GF-D8 (cell line): Measurements from ENCODE around the gene CASP10.

Experiments used
- DNase-seq: peaks from one replicate; lab custom pipeline; 2025; lab: John Stamatoyannopoulos, UW

Gene CASP10

DNA sequence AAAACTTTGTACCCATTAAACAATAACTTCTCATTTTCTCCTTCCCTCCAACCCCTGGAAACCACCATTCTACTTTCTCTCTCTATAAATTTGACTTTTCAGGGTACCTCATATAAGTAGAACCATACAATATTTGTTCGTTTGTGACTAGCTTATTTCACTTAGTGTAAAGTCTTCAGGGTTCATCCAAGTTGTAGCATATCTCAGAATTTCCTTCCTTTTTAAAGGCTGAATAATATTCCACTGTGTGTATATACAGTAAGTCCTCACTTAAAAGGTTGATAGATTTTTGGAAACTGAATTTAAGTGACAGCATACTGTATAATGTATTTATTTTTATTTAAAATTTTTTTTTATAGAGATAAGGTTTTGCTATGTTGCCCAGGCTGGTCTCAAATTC is 13.9 kb downstream of the CASP10 start:
- DNase-seq = no peak

DNA sequence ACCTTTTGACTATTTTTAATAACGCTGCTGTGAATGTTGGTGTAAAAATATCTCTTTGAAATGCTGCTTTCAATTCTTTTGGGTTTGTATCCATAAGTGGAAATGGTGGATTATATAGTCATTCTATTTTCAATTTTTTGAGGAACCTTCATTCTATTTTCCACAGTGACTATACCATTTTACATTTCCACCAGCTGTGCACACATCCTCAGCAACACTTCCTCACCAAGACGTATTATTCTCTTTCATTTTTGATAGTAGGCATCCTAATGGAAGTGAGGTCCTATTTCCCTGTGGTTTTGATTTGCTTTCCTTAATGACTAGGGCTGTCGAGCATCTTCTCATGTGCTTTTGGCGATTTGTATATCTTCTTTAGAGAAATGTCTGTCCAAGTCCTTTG is 14.8 kb downstream of the CASP10 start:
- no peak for DNase-seq

- DNase-seq = no peak
These were observed 16.9 kb downstream of the CASP10 start for GRCh38 chr2:201199847-201200246.

DNA sequence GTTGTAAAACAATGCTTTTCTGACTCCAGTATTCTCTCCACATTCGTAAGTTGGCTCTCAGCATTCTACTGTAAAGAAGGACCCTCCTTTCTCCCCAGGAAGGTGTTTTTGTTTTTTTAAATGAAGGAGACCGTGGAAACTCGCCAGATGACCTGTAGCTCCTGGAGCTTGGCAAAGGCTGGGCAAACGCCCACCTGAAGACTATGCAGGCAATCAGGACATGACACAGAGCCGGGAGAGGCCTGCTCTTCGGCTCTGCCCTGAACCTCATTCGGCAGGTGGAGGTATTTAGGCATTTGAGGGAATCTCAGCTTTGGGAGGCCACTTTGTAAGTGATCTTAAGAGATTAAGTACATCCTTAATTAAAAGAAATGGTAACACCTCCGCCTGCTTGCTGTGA is 17.4 kb downstream of the CASP10 start:
- DNase-seq = no peak

DNA sequence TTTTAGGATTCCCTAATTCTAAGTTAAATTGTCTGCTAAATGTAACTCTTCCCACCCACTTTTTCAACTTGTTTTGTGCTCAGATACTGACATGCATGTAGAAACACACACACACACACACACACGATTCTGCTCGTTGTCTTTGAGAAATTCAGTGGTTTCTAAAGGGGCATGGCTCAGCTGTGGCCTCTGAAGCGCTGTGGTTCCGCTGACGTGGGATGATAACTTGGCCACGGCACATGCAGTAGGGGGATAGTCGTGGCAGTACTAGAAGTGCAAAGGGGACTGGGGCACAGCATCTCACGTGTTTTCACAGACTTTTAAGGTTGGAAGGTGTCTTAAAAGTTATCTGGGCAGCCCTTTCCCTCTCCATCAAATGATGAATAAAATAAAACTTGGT is 18.4 kb downstream of the CASP10 start:
- DNase-seq = no peak

GRCh38 chr2:201203916-201204654 is 21.1 kb downstream of the CASP10 start:
- DNase-seq = no peak

DNA sequence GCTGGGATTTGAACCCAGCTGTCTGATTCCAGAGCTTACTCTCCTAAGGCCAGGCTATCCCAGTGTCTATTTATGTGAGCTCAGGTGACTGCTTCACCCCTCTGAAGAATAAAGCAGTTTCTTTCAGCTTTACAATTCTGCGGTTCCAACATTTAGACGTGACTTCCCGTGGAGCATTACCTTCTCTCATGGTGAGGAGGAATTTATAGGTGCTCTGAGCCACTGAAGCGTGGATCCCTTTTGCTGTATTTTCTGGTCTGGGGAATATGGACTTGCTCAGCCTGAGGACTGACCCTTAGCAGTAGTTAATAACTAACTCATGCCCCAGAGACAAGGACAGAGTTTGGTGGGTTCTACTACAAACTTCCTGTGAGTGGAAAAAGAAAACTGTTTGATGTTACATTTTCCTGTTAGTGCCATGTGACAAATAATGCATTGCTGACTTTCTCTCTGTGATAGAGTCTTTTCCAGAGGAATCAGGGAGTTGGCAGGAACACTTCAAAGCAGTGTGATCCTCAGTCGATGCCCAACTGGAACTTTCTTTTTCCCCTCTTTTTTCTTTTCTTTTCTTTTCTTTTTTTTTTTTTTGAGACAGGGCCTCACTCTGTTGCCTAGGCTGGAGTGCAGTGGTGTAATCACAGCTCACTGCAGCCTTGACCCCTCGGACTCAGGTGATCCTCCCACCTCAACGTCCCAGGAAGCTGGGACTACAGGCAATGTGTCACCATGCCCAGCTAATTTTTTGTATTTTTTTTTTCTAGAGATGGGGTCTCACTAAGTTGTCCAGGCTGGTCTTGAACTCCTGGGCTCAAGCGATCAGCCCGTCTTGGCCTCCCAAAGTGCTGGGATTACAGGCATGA is 21.9 kb downstream of the CASP10 start:
- no peak for DNase-seq

DNA sequence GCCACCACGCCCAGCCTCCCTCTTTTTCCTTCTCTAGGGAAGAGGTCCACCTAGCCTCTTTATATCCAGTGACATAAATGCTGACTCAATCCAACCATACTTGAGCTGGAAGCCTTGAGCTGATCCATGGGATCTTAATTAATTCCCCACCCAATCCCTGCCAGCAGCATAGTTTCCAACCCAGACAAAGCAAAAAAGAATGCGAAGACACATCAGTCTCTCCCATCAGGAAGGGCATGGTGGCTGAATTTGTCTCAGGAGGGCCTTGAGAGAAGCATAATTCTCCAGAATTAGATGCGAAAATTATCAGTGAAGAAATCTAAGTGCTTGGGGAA is 22.5 kb downstream of the CASP10 start:
- no peak for DNase-seq

- no peak for DNase-seq
These were observed 25.8 kb downstream of the CASP10 start for GRCh38 chr2:201208563-201209252.

DNA sequence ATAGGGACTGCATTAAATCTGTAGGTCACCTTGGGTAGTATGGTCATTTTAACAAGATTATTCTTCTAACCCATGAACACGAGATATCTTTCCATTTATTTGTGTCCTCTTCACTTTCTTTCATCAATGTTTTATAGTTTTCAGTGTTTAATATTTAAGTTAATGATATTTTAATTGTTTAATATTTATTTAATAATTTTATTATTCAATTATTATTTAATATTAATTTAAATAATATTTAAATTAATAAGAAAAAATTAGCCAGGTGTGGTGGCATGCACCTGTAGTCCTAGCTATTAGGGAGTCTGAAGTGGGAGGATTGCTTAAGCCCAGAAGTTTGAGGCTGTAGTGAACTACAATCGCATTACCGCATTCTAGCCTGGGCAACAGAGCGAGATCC is 33.0 kb downstream of the CASP10 start:
- DNase-seq = no peak

GRCh38 chr2:201216918-201217317 is 34.0 kb downstream of the CASP10 start:
- no peak for DNase-seq

DNA sequence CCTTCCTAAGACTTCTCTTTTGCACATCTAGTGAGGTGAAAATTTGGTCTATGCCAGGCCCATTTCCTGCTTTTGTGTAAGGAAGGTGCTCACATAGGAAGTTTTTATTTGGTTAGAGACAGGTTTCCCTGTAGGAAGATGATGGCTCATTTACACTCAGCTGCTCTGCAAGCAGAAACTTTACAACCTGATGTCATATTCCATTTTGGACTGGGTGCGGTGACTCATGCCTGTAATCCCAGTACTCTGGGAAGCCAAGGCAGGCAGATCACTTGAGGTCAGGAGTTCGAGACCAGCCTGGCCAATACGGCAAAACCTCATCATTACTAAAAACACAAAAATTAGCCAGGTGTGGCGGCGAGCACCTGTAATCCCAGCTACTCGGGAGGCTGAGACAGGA is 35.8 kb downstream of the CASP10 start:
- no peak for DNase-seq

GRCh38 chr2:201219328-201220096 is 36.6 kb downstream of the CASP10 start:
- DNase-seq = no peak

GRCh38 chr2:201220102-201220570 is 37.2 kb downstream of the CASP10 start:
- peak; percentile 60 for DNase-seq

DNA sequence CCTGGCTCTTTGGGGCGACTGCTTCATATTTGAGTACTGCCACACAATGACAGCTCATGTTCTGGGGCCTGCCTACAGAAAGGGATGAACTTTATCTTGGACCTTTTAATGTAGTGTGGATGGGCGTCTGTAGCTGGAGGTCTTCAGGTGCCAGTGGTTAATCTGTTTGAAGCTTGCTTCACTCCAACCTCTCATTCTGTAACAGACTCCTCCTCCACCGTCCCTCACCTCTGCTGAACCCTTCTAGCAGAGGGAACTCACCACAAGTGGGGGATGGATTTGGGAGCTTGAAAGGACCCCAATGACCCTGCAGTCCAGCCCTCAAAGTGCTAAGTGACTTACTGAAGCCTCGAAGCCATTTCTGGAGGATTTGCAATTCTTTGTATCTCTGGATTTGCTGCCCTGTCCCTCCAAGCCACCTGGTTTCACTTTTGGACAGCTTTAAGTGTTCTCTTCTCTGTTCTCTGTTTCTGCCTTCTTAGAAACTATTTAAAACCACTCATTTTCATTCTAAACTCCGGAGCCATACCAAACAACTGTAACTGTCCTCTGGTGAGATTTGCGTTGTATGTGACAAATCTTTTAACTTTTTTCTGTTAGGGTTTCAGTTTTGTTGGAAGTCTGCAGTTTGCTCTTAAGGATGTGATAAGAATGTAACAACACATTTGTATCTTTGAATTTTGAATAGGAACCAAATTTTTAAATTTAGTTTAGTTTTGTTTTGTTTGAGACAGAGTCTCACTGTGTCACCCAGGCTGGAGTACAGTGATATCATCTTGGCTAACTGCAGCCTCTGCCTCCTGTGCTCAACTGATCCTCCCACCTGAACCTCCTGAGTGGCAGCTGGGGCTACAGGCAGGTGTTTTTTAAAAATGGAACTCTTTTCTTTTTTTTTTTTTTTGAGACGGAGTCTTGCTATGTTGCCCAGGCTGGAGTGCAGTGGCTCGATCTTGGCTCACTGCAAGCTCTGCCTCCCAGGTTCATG is 40.4 kb downstream of the CASP10 start:
- no peak for DNase-seq

GRCh38 chr2:201228271-201228911 is 45.5 kb downstream of the CASP10 start:
- no peak for DNase-seq

GRCh38 chr2:201228912-201229290 is 46.0 kb downstream of the CASP10 start:
- no peak for DNase-seq

- DNase-seq = peak; percentile 97
These were observed 49.0 kb downstream of the CASP10 start for GRCh38 chr2:201231781-201232466.

GRCh38 chr2:201232467-201232815 is 49.5 kb downstream of the CASP10 start:
- no peak for DNase-seq
